Hematopoietic multipotent progenitor cell (in vitro differentiated cells): ENCODE data around the gene KLHDC8B. TPM values are rescaled to one million over a fixed set of nuclear protein-coding genes. Genes with fewer than 3 reads are reported as not detected.

Experiments
- total RNA-seq: library from RNA; depleted of rRNA; stranded (reverse); fragments of >200 nt; gene quantifications from one replicate; pipeline ENCODE4 v1.2.3, GENCODE V29; 2012

Gene KLHDC8B
- total RNA-seq, 1 donor: 27.5 TPM

Other genes starting within 250 kb of the KLHDC8B start
- 59.0 TPM for gene P4HTM, start 181.4 kb upstream of the KLHDC8B start, total RNA-seq
- 344 TPM for gene WDR6, start 164.2 kb upstream of the KLHDC8B start, total RNA-seq
- gene DALRD3, start 153.0 kb upstream of the KLHDC8B start, total RNA-seq: 83.7 TPM
- gene NDUFAF3, start 149.5 kb upstream of the KLHDC8B start, total RNA-seq: 145 TPM
- 612 TPM for gene IMPDH2, start 142.2 kb upstream of the KLHDC8B start, total RNA-seq
- gene QRICH1, start 77.5 kb upstream of the KLHDC8B start, total RNA-seq: 127 TPM
- 1,148 TPM for gene QARS1, start 66.8 kb upstream of the KLHDC8B start, total RNA-seq
- 75.4 TPM for gene USP19, start 50.8 kb upstream of the KLHDC8B start, total RNA-seq
- gene LAMB2, start 38.5 kb upstream of the KLHDC8B start, total RNA-seq: 78.9 TPM
- gene CCDC71, start 5.3 kb upstream of the KLHDC8B start, total RNA-seq: 61.4 TPM
- 3.2 TPM for gene C3orf62, start 105.6 kb downstream of the KLHDC8B start, total RNA-seq
- gene USP4, start 168.5 kb downstream of the KLHDC8B start, total RNA-seq: 36.1 TPM
- gene GPX1, start 186.8 kb downstream of the KLHDC8B start, total RNA-seq: 550 TPM
- 399 TPM for gene RHOA, start 240.4 kb downstream of the KLHDC8B start, total RNA-seq
- 27.7 TPM for gene TCTA, start 240.8 kb downstream of the KLHDC8B start, total RNA-seq